Measurements from ENCODE around the gene STK11.

- no peak for TF ChIP-seq EP300 (IDR thresholded peaks at IDR 0.05)
- TF ChIP-seq CTCF (IDR thresholded peaks at IDR 0.05), result no peak
- TF ChIP-seq POLR2A (IDR thresholded peaks at IDR 0.05), result no peak
- TF ChIP-seq POLR2AphosphoS5 (IDR thresholded peaks at IDR 0.05), result no peak
Measured at GRCh38 chr19:1261538-1261797, 55.9 kb downstream of the STK11 start.

All from suprapubic skin (tissue), 4 donors.